A673 (cell line): ENCODE data around the gene S100B.

Experiments used
- EZH2 ChIP-seq: fragments of 200-600 bp; sonication (generic); IDR thresholded peaks from 2 replicates; pipeline ENCODE4 v1.6.1; 2017; ENCODE audit warnings: borderline replicate concordance, low read depth, mild to moderate bottlenecking, mixed read lengths, antibody characterized with exemption, low read length; ENCODE audit not compliant: poor library complexity, severe bottlenecking
- TF ChIP-seq, protein P1 (sequence below): fragments of 300-800, 200-600 bp; sonication (generic); conservative IDR thresholded peaks from 2 replicates; pipeline ENCODE4 v1.5.1; 2017; ENCODE audit warnings: low read depth, mild to moderate bottlenecking, antibody characterized with exemption, low read length, moderate library complexity, mixed read lengths

- TF ChIP-seq, protein P1, sequence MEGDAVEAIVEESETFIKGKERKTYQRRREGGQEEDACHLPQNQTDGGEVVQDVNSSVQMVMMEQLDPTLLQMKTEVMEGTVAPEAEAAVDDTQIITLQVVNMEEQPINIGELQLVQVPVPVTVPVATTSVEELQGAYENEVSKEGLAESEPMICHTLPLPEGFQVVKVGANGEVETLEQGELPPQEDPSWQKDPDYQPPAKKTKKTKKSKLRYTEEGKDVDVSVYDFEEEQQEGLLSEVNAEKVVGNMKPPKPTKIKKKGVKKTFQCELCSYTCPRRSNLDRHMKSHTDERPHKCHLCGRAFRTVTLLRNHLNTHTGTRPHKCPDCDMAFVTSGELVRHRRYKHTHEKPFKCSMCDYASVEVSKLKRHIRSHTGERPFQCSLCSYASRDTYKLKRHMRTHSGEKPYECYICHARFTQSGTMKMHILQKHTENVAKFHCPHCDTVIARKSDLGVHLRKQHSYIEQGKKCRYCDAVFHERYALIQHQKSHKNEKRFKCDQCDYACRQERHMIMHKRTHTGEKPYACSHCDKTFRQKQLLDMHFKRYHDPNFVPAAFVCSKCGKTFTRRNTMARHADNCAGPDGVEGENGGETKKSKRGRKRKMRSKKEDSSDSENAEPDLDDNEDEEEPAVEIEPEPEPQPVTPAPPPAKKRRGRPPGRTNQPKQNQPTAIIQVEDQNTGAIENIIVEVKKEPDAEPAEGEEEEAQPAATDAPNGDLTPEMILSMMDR, result no peak
- no peak for TF ChIP-seq EZH2
These were observed 30.7 kb upstream of the S100B start, which contains the start of gene PRMT2 for GRCh38 chr21:46635324-46636180.
